CD1c-positive myeloid dendritic cell (primary cell): ENCODE data around the gene FAM184A.

Experiments used
- DNase-seq: peaks from one replicate; pipeline ENCODE4 v3.0.0-alpha.2; 2016; ENCODE audit errors: extremely low spot score

Gene FAM184A

GRCh38 chr6:119060255-119060907 lies 18.1 kb downstream of the FAM184A start:
- no peak for DNase-seq

DNA sequence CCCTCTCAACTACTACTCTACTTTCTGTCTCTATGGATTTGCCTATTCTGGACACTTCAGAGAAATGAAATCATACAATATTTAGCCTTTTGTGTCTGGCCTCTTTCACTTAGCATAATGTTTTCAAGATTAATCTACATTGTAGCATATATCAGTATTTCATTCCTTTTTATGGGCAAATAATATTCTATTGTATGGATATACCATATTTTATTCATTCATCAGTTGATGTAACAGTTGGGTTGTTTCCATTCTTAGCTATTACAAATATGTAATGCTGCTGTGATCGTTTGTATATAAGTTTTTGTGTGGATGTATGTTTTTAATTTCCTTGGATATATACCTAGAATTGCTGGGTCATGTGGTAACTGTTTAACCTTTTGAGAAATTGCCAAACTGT lies 23.4 kb downstream of the FAM184A start:
- no peak for DNase-seq

DNA sequence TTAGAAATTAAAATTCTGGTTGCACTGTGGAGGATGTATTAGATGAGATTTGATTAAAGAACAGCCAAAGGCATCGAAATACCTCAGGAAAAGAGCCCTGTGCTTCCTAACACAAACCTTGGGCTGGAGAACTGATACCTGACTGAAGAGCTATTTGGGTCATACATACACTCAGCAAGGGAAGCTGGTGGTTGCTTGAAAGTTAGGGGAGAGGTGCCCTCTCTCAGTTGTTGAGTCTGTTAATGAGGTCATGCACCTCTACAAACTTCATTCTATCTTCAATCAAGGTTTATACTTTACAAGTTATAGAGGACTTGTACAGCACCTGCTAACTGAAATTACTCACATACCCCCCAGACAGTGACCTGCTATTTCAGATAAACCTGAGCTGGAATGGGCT lies 25.5 kb downstream of the FAM184A start:
- no peak for DNase-seq

DNA sequence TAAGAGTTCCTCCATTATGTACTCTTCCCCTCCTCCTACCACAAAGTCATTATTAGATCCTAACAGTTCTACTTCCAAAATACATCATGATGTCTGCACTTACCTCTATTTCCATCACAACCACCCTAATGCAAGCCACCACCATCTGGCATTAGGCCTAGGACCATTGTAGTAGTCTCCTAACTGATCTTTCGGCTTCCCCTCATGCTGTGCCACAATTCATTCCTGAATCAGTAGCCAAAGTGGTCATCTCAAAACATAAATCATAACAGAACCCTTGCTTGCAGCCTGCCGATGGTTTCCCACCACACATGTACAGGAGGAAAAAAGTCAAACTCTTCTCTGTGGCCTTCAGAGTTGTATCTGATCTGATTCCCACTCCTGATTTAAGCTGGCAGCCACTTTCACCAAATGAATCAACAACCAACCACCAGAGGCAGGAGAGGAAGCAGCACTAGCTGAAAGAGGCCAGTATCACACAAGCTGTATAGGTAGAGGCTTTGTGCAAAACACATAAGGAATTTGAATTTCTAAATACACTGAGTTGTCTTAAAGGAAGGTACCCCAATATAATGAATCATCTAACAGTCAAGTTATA lies 26.1 kb downstream of the FAM184A start:
- no peak for DNase-seq

GRCh38 chr6:119044255-119044654 lies 34.2 kb downstream of the FAM184A start:
- no peak for DNase-seq

DNA sequence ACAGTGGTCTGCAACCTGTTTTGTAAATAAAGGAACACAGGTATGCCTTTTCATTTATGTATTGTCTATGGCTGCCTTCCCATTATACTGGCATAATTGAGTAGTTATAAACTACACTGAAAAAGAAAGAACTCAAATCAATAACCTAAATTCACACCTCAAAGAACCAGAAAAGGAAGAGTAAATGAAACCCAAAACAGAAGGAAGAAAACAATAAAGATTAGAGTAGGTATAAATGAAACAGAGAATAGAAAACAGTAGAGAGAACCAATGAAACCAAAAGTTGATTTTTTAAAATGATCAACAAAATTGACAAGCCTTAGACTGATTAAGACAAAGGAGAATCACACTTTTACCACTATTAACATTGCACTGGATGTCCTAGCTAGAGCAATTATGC lies 34.7 kb downstream of the FAM184A start:
- DNase-seq: no peak

DNA sequence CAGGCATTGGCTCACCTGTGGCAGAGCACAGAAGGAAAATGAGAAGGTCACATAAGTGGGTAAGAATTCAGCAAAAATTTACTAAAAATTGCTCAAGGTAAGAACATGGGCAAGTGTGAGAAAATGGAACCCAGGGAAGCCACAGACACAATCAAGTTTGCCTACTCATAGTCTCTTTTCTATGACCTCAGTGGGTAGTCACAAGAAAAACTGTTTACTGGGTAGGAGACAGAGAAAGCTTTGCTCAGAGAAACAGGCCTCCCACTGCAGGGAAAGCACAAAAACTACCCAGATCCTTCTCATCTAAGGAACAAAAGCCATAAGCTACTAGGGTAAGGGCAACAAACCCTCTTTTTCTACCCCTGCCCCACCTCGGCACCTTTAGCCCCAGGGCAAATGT lies 35.2 kb downstream of the FAM184A start:
- DNase-seq: no peak

GRCh38 chr6:119040636-119041035 lies 37.8 kb downstream of the FAM184A start:
- DNase-seq: no peak

- no peak for DNase-seq
These were observed 38.2 kb downstream of the FAM184A start for GRCh38 chr6:119040229-119040628.

- DNase-seq: no peak
These were observed 40.4 kb downstream of the FAM184A start for GRCh38 chr6:119037941-119038623.

DNA sequence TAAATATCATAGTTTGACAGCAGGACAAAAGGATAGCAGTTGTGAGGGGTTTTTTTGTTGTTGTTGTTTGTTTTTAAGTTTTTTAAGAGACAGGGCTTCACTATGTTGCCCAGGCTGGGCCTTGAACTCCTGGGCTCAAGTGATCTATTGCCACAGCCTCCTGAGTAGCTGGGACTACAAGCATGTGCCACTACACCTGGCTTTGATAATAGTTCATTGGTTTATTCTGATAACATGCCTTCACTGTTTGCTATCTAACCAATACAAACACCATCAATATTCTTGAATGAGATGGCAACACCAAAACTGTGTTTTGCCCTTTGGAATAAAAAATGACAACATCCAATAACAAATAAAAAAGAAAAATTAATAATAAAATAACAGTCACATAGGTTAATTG lies 41.2 kb downstream of the FAM184A start:
- no peak for DNase-seq

DNA sequence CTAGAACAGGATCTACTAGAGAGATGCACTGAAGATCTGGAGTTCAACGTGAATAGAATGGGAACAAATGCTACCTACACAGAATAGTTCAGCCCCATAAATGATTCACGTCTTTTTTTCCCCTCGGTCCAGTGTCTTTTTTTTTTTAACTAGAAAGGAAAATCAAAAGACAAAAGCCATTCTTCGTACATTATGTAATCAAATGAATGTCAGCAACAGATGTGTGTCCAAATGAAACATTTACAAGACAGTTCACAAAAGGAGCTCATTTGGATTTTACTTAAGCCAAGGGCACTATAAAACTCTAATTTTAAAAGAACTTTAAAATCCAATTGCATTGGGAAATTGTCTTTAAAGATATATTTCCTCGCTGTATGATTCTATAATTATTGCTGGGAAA lies 42.4 kb downstream of the FAM184A start:
- DNase-seq: no peak

GRCh38 chr6:119035459-119035858 lies 43.0 kb downstream of the FAM184A start:
- no peak for DNase-seq

- DNase-seq: no peak
These were observed 43.5 kb downstream of the FAM184A start for GRCh38 chr6:119034827-119035458.

- no peak for DNase-seq
These were observed 46.0 kb downstream of the FAM184A start for GRCh38 chr6:119032428-119032827.

DNA sequence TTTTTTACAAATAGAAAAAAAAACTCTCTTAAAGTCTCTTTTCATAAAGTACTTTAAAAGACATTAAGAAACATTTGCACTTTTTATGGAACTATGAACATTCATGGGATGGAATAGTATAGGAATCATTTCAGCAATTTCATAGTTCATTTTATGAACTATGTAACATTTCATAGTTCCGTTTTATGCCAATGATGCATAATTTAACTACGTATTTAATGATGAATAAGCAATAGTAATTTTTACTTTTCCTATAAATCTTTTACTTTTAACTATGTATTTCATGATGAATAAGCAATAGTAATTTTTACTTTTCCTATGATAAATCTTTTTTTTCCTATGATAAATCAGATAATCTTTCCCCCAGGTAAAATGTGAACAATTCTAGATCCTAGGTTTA lies 47.7 kb downstream of the FAM184A start:
- no peak for DNase-seq

DNA sequence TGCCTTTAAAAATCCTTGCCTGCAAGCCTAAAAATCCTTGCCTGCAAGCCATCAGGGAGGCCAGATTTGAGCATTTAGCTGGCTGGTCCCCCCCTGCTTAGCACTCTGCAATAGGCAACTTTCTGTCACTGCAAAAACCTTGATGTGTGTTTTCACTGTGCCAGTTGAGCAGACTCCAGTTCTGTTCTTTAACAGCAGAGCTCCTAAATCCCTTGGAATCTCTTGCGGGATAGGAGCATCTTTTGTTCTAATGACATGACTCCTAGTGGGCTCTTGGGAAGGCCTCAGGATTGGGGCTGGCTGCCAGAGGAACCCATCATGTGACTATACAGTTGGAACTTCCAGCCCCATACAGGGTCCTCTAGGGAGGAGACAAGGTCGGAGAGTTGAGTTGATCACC lies 50.4 kb downstream of the FAM184A start:
- no peak for DNase-seq

- no peak for DNase-seq
These were observed 51.0 kb downstream of the FAM184A start for GRCh38 chr6:119027465-119027864.

DNA sequence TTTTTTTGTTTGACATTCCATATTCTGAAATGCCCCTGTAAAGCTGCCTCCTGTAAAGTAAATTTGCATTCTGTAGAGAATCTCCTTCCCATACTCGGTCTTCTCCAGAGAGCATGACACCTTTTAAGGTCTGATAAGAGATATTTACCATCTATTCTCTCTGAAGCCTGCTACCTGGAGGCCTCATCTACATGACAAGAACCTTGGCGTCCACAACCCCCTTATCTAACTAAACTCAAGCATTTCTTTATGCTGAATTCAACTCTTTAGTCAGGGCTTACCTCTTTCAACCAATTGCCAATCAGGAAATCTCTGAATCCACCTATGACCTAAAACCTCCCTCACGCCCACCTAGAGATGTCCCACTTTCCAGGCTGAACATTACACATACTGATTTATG lies 51.6 kb downstream of the FAM184A start:
- no peak for DNase-seq

DNA sequence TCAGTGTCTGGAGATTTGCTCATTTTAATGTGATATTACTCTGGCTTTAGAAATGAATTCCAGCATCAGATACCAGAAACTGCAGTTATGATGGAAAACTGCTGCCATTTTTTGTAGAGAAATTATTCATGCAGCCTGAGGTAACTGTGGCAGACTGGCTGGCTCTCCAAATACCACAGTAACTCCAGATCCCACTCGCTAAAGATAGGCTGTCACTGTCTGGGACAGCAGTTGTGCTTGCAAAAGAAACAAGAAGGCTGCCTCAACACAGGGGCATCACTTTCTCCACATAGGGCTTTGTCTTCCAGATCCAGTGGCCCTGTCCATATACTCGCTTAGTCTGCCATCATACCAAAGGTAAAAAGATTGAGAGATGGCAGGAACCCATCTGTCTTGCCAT lies 52.7 kb downstream of the FAM184A start:
- DNase-seq: no peak

DNA sequence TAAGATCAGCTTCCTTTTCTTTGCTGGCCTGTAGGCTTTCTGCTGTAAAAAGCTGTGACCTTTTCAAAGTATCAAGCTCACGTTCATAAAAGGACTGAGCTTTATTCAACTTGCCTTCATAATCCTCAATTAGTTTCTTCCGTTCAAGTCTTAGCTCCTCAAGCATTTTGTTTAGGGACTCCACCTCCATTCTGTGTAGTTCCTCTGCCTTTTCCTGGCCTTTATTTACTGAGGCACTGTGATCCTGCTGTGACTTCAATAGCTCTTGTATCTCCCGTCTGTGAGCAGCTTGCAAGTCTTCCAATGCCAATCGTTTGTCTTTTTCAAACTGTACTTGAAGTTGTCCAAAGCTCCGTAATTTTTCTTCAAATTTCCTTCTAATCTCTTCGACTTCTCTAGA lies 54.4 kb downstream of the FAM184A start:
- DNase-seq: no peak

GRCh38 chr6:119022796-119023195 lies 55.7 kb downstream of the FAM184A start:
- DNase-seq: no peak
